ENCODE results near the gene MYO1G.

GRCh38 chr7:44937426-44937825 is 41.4 kb downstream of the MYO1G start:
- TF ChIP-seq CTCF (conservative IDR thresholded peaks at IDR 0.05; ENCODE audit: low read length) (no peak), EZH2phosphoT487 (IDR thresholded peaks at IDR 0.05; ENCODE audit: borderline replicate concordance, low read depth, low read length) (no peak)

Data from OCI-LY7 (cell line).